Naive thymus-derived CD4-positive, alpha-beta T cell (primary cell): ENCODE data around the gene TOMM22. TPM values are rescaled to one million over a fixed set of nuclear protein-coding genes. Genes with fewer than 3 reads are reported as not detected.

Experiments
- ATAC-seq: fragments of 150-1000 bp; cut with Tn5 transposase; 2 replicates; pipeline ENCODE4 v1.10.0; 2021; ENCODE audit warnings: mild to moderate bottlenecking, moderate library complexity
- CTCF ChIA-PET: fragments of 350-600 bp; sonication (Branson Sonifier 250); formaldehyde crosslinking; loops from one replicate; lab custom pipeline; 2021; ENCODE audit warnings: antibody characterized with exemption; lab: Charles Lee
- POLR2A ChIA-PET: fragments of 350-600 bp; sonication (Branson Sonifier 250); formaldehyde crosslinking; loops from one replicate; lab custom pipeline; 2021; ENCODE audit warnings: antibody characterized with exemption, inconsistent platforms; lab: Charles Lee
- DNase-seq, 9 donors: peaks; one replicate each; pipeline versions ENCODE4 v3.0.0 to v3.0.0-alpha.2; 2020 to 2022; ENCODE audit warnings: mixed read lengths in 1 of 9
- H3K27ac ChIP-seq: one replicate; pipeline ENCODE4 v1.7.0; 2013; ENCODE audit warnings: mild to moderate bottlenecking, low read depth, low read length, moderate library complexity
- H3K27me3 ChIP-seq, 2 donors: one replicate each; pipeline ENCODE4 v1.7.0; 2013; ENCODE audit warnings: low read length in 2 of 2, mild to moderate bottlenecking in 2 of 2, moderate library complexity in 2 of 2; ENCODE audit not compliant: control insufficient read depth in 2 of 2, insufficient read depth in 2 of 2
- H3K36me3 ChIP-seq, 3 experiments: 1 replicate in 2 of 3; 2 replicates in 1 of 3; pipeline ENCODE4 v1.7.0; 2013; ENCODE audit warnings: low read length in 3 of 3, mild to moderate bottlenecking in 3 of 3, moderate library complexity in 1 of 3; ENCODE audit not compliant: insufficient read depth in 3 of 3, control insufficient read depth in 2 of 3
- H3K4me1 ChIP-seq, 2 donors: one replicate each; pipeline ENCODE4 v1.7.0; 2013; ENCODE audit warnings: low read length in 2 of 2, mild to moderate bottlenecking in 2 of 2, moderate library complexity in 1 of 2; ENCODE audit not compliant: control insufficient read depth in 2 of 2, insufficient read depth in 2 of 2
- H3K4me3 ChIP-seq: 2 replicates; pipeline ENCODE4 v1.7.0; 2013; ENCODE audit warnings: mild to moderate bottlenecking, low read length
- H3K9me3 ChIP-seq, 3 experiments: 1 replicate in 2 of 3; 2 replicates in 1 of 3; pipeline ENCODE4 v1.7.0; 2013; ENCODE audit warnings: low read length in 3 of 3; ENCODE audit not compliant: control insufficient read depth in 2 of 3
- H3K27ac Mint-ChIP-seq, 9 donors: one replicate each; pipeline ENCODE4 v1.8.0; 2020 to 2022; ENCODE audit warnings: mixed read lengths in 9 of 9, mild to moderate bottlenecking in 8 of 9, moderate library complexity in 5 of 9, inconsistent platforms in 2 of 9
- H3K27me3 Mint-ChIP-seq, 5 donors: one replicate each; pipeline ENCODE4 v1.8.0; 2021 to 2022; ENCODE audit warnings: mixed read lengths in 5 of 5, mild to moderate bottlenecking in 1 of 5
- H3K36me3 Mint-ChIP-seq, 5 donors: one replicate each; pipeline ENCODE4 v1.8.0; 2020 to 2022; ENCODE audit warnings: mixed read lengths in 5 of 5, mild to moderate bottlenecking in 3 of 5, inconsistent platforms in 1 of 5
- H3K4me1 Mint-ChIP-seq, 7 donors: one replicate each; pipeline ENCODE4 v1.8.0; 2020 to 2022; ENCODE audit warnings: mixed read lengths in 7 of 7, mild to moderate bottlenecking in 3 of 7, inconsistent platforms in 1 of 7
- H3K4me3 Mint-ChIP-seq, 10 donors: one replicate each; pipeline ENCODE4 v1.8.0; 2020 to 2022; ENCODE audit warnings: mild to moderate bottlenecking in 10 of 10, mixed read lengths in 10 of 10, moderate library complexity in 6 of 10, inconsistent platforms in 2 of 10
- H3K9me3 Mint-ChIP-seq, 11 donors: one replicate each; pipeline ENCODE4 v1.8.0; 2020 to 2022; ENCODE audit warnings: mixed read lengths in 11 of 11, mild to moderate bottlenecking in 4 of 11, inconsistent platforms in 1 of 11, moderate library complexity in 1 of 11
- intact Hi-C, 2 donors: fragments of 100-400 bp; cut with micrococcal nuclease; formaldehyde crosslinking; loops; one replicate each; pipeline ENCODE4 v1.15.1; 2023
- polyA plus RNA-seq, 2 donors: library from polyadenylated mRNA; unstranded; fragments of 300-500 nt; fragmentation: Illumina TruSeq; gene quantifications; one replicate each; pipeline ENCODE4 v1.2.3, GENCODE V29; 2021
- total RNA-seq, 6 experiments: library from RNA in 5 of 6; stranded (reverse) in 5 of 6; gene quantifications; 1 replicate in 5 of 6; 2 replicates in 1 of 6; pipeline ENCODE4 v1.2.3 and lab custom pipeline; 2021 to 2026

The TOMM22 gene
- total and polyA plus RNA-seq, 7 experiments from 2014 or later: 45.0 to 92.4 (median 50.6) TPM

DNA sequence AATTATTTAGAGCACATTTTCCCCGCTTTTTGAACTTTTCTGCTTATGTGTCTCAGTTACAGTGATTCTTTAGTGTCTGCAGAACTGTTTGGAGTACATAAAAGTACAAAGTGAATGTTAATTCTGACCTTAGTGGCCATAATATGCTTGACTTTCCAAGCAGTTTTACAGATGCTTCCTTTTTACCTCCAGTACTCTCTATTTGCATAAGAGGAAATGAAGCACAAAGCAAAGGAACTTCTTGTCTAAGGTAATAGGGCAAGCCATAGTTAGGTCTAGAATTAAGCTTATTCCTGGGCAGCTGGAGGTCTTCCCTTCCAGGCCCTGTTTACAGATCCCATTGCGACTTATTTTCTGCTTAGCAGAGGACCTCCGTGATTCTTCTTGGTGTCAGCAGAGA lies 27.5 kb downstream of the TOMM22 start:
- peak overlapping the region in 6 of 9 donors; percentile 3 to 88 (median 68) for H3K27ac Mint-ChIP-seq
- H3K9me3 Mint-ChIP-seq: no peaks in the 10 kb centered on the region
- intact Hi-C loops: loop anchor here (5.0 to 10.0 kb wide), 6 partner anchors 275 to 693 kb away; partner anchors contain the start of genes APOBEC3B (in 1 of the 2), CBX7 (in 1 of the 2), CSNK1E (in 1 of the 2) and MAFF (in 1 of the 2)
- Histone ChIP-seq H3K9me3 (no peaks in the 10 kb centered on the region), H3K4me1 (peaks cover 33 to 42% of the 10 kb centered on the region in 2 donors), H3K27ac (no peak overlapping the region), H3K27me3 (no peaks in the 10 kb centered on the region), H3K4me3 (no peak overlapping the region), H3K36me3 (peaks cover 0 to 21% (median 0%) of the 10 kb centered on the region in 3 experiments)
- no peak for ATAC-seq
- no peaks in the 10 kb centered on the region for H3K27me3 Mint-ChIP-seq
- peak overlapping the region in 9 of 10 donors; percentile 32 to 84 (median 60) for H3K4me3 Mint-ChIP-seq
- CTCF ChIA-PET: interaction anchor here (0.6 to 0.9 kb wide), 3 partner anchors 28 to 433 kb away, joined by 3 read pairs; no protein-coding TSS in a partner anchor
- POLR2A ChIA-PET: interaction anchor here (0.8 to 1.6 kb wide), 7 partner anchors 11 to 49 kb away, joined by 3 to 8 read pairs (median 4); no protein-coding TSS in a partner anchor
- no peak for DNase-seq
- peaks cover 58 to 84% (median 82%) of the 10 kb centered on the region in 7 donors for H3K4me1 Mint-ChIP-seq
- H3K36me3 Mint-ChIP-seq: peaks cover 0 to 15% (median 13%) of the 10 kb centered on the region in 5 donors

GRCh38 chr22:38710351-38710750 lies 28.6 kb downstream of the TOMM22 start:
- no peaks in the 10 kb centered on the region for H3K27me3 ChIP-seq
- ATAC-seq (no peak), DNase-seq (no peak)
- peaks cover 0 to 15% (median 13%) of the 10 kb centered on the region in 5 donors for H3K36me3 Mint-ChIP-seq
- intact Hi-C loops: no loop called here
- ChIA-PET POLR2A (interaction anchor here (1.0 to 1.6 kb wide), 4 partner anchors 13 to 44 kb away, joined by 3 to 4 read pairs (median 4); no protein-coding TSS in a partner anchor), CTCF (interaction anchor here (0.7 to 1.0 kb wide), 2 partner anchors 15 to 370 kb away, joined by 3 read pairs; no protein-coding TSS in a partner anchor)
- H3K27ac ChIP-seq: no peak overlapping the region
- H3K27ac Mint-ChIP-seq: peak overlapping the region in 2 of 9 donors; percentile 17 to 32
- H3K4me3 Mint-ChIP-seq: no peak overlapping the region
- peaks cover 0 to 24% (median 0%) of the 10 kb centered on the region in 3 experiments for H3K36me3 ChIP-seq
- no peak overlapping the region for H3K4me3 ChIP-seq
- no peaks in the 10 kb centered on the region for H3K9me3 Mint-ChIP-seq
- no peaks in the 10 kb centered on the region for H3K9me3 ChIP-seq
- peaks cover 23 to 34% of the 10 kb centered on the region in 2 donors for H3K4me1 ChIP-seq
- H3K27me3 Mint-ChIP-seq: no peaks in the 10 kb centered on the region
- H3K4me1 Mint-ChIP-seq: peaks cover 68 to 87% (median 85%) of the 10 kb centered on the region in 7 donors

GRCh38 chr22:38710866-38711265 lies 29.1 kb downstream of the TOMM22 start:
- POLR2A ChIA-PET: interaction anchor here (1.5 to 1.6 kb wide), 2 partner anchors 14 to 22 kb away, joined by 4 read pairs; no protein-coding TSS in a partner anchor
- DNase-seq (no peak), ATAC-seq (no peak)
- H3K27ac ChIP-seq: no peak overlapping the region
- CTCF ChIA-PET: interaction anchor here (0.7 to 1.0 kb wide), 2 partner anchors 14 to 370 kb away, joined by 3 read pairs; no protein-coding TSS in a partner anchor
- peaks cover 0 to 29% (median 2%) of the 10 kb centered on the region in 3 experiments for H3K36me3 ChIP-seq
- Mint-ChIP-seq H3K27me3 (no peaks in the 10 kb centered on the region), H3K4me1 (peaks cover 69 to 92% (median 86%) of the 10 kb centered on the region in 7 donors), H3K4me3 (no peak overlapping the region), H3K9me3 (no peaks in the 10 kb centered on the region), H3K27ac (peak overlapping the region in 5 of 9 donors; percentile 9 to 65 (median 32)), H3K36me3 (peaks cover 0 to 15% (median 13%) of the 10 kb centered on the region in 5 donors)
- intact Hi-C loops: no loop called here
- no peaks in the 10 kb centered on the region for H3K27me3 ChIP-seq
- H3K4me3 ChIP-seq: no peak overlapping the region
- H3K9me3 ChIP-seq: no peaks in the 10 kb centered on the region
- peaks cover 23 to 34% of the 10 kb centered on the region in 2 donors for H3K4me1 ChIP-seq

- peaks cover 6 to 29% (median 16%) of the 10 kb centered on the region in 5 donors for H3K36me3 Mint-ChIP-seq
- peak overlapping the region in 3 of 10 donors; percentile 5 to 51 (median 27) for H3K4me3 Mint-ChIP-seq
- no peak for DNase-seq
Measured at GRCh38 chr22:38712486-38713207, 30.9 kb downstream of the TOMM22 start.

DNA sequence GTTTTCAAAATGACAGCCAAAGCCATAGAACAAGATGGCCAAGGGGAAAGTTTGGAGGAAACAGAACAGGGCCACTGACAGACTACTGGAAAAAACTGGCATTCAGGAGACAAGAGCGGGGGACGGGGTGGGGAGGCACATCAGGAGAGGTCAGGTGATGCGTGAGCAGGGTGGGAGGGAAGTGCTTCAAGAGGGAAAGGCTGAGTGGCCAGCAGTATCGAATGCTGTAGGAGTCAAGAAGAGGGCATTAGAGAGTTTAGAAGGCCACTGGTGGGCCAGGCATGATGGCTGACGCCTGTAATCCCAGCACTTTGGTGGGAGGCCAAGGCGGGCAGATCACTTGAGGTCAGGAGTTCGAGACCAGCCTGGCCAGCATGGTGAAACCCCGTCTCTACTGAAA lies 32.2 kb downstream of the TOMM22 start:
- ChIA-PET POLR2A (interaction anchor here (1.3 kb wide), 1 partner anchor 8 kb away, joined by 3 read pairs; the partner anchor contains the start of gene GTPBP1), CTCF (interaction anchor here (1.8 kb wide), 1 partner anchor 11 kb away, joined by 7 read pairs; no protein-coding TSS in a partner anchor)
- H3K4me1 Mint-ChIP-seq: peaks cover 47 to 76% (median 66%) of the 10 kb centered on the region in 7 donors
- Histone ChIP-seq H3K9me3 (no peaks in the 10 kb centered on the region), H3K4me3 (no peak overlapping the region), H3K27ac (no peak overlapping the region), H3K4me1 (peaks cover 5 to 13% of the 10 kb centered on the region in 2 donors), H3K27me3 (no peaks in the 10 kb centered on the region), H3K36me3 (peaks cover 0 to 52% (median 11%) of the 10 kb centered on the region in 3 experiments)
- peaks cover 0 to 2% (median 0%) of the 10 kb centered on the region in 11 donors for H3K9me3 Mint-ChIP-seq
- peak overlapping the region; percentile 27 to 89 (median 54) for H3K27ac Mint-ChIP-seq
- no peaks in the 10 kb centered on the region for H3K27me3 Mint-ChIP-seq
- ATAC-seq: no peak
- DNase-seq: no peak
- H3K36me3 Mint-ChIP-seq: peaks cover 6 to 32% (median 18%) of the 10 kb centered on the region in 5 donors
- peak overlapping the region in 2 of 10 donors; percentile 7 to 8 for H3K4me3 Mint-ChIP-seq
- intact Hi-C loops: no loop called here

More at GRCh38 chr22:38712486-38713207, 30.9 kb downstream of the TOMM22 start:
- intact Hi-C loops: no loop called here
- Histone ChIP-seq H3K36me3 (peaks cover 0 to 42% (median 11%) of the 10 kb centered on the region in 3 experiments), H3K9me3 (no peaks in the 10 kb centered on the region), H3K27ac (no peak overlapping the region), H3K27me3 (no peaks in the 10 kb centered on the region), H3K4me3 (no peak overlapping the region), H3K4me1 (peaks cover 14 to 25% of the 10 kb centered on the region in 2 donors)
- CTCF ChIA-PET: interaction anchor here (0.7 kb wide), 1 partner anchor 12 kb away, joined by 4 read pairs; no protein-coding TSS in a partner anchor
- no peak for ATAC-seq
- Mint-ChIP-seq H3K4me1 (peaks cover 58 to 89% (median 79%) of the 10 kb centered on the region in 7 donors), H3K27me3 (no peaks in the 10 kb centered on the region), H3K27ac (peak overlapping the region; percentile 27 to 89 (median 64)), H3K9me3 (peaks cover 0 to 2% (median 0%) of the 10 kb centered on the region in 11 donors)
- POLR2A ChIA-PET: no interaction called here

- DNase-seq: no peak
- peaks cover 39 to 63% (median 54%) of the 10 kb centered on the region in 7 donors for H3K4me1 Mint-ChIP-seq
- peaks cover 0 to 2% (median 0%) of the 10 kb centered on the region in 11 donors for H3K9me3 Mint-ChIP-seq
- H3K9me3 ChIP-seq: no peaks in the 10 kb centered on the region
- POLR2A ChIA-PET: interaction anchor here (0.6 to 1.5 kb wide), 6 partner anchors 9 to 418 kb away, joined by 3 to 4 read pairs (median 3); partner anchors contain the start of gene GTPBP1
- H3K36me3 Mint-ChIP-seq: peaks cover 6 to 35% (median 16%) of the 10 kb centered on the region in 5 donors
- ATAC-seq: peak; percentile 33
- peak overlapping the region in 5 of 9 donors; percentile 3 to 66 (median 10) for H3K27ac Mint-ChIP-seq
- intact Hi-C loops: no loop called here
- H3K27ac ChIP-seq: no peak overlapping the region
- CTCF ChIA-PET: interaction anchor here (1.8 kb wide), 1 partner anchor 10 kb away, joined by 7 read pairs; no protein-coding TSS in a partner anchor
- no peak overlapping the region for H3K4me3 ChIP-seq
- peaks cover 0 to 50% (median 11%) of the 10 kb centered on the region in 3 experiments for H3K36me3 ChIP-seq
- H3K4me3 Mint-ChIP-seq: peak overlapping the region in 1 of 10 donors; percentile 43
- H3K27me3 Mint-ChIP-seq: no peaks in the 10 kb centered on the region
- peaks cover 5% of the 10 kb centered on the region in 2 donors for H3K4me1 ChIP-seq
- H3K27me3 ChIP-seq: no peaks in the 10 kb centered on the region
Measured at GRCh38 chr22:38715176-38715764, 33.5 kb downstream of the TOMM22 start.
